Activated CD4-positive, alpha-beta T cell treated with anti-CD3 and anti-CD28 coated beads for 1 hour (primary cell): Measurements from ENCODE around the gene FLT4.

Source experiments
- DNase-seq: peaks from one replicate; pipeline ENCODE4 v3.0.0-alpha.2; 2020

FLT4 gene

GRCh38 chr5:180625125-180625790 is 24.1 kb downstream of the FLT4 start:
- DNase-seq: no peak

- no peak for DNase-seq
Measured at GRCh38 chr5:180624587-180624986, 24.8 kb downstream of the FLT4 start.

GRCh38 chr5:180623844-180624243 is 25.6 kb downstream of the FLT4 start:
- no peak for DNase-seq

- no peak for DNase-seq
Measured at GRCh38 chr5:180623411-180623834, 26.0 kb downstream of the FLT4 start.

- no peak for DNase-seq
Measured at GRCh38 chr5:180622910-180623309, 26.5 kb downstream of the FLT4 start.

GRCh38 chr5:180621311-180621710 is 28.1 kb downstream of the FLT4 start:
- DNase-seq: no peak

- no peak for DNase-seq
Measured at GRCh38 chr5:180620014-180620413, 29.4 kb downstream of the FLT4 start.

GRCh38 chr5:180619563-180619915 is 29.9 kb downstream of the FLT4 start:
- DNase-seq: no peak

- DNase-seq: no peak
Measured at GRCh38 chr5:180618829-180619562, 30.4 kb downstream of the FLT4 start.

- no peak for DNase-seq
Measured at GRCh38 chr5:180618487-180618828, 30.9 kb downstream of the FLT4 start.

- no peak for DNase-seq
Measured at GRCh38 chr5:180613814-180614188, 35.6 kb downstream of the FLT4 start.

GRCh38 chr5:180613188-180613813 is 36.1 kb downstream of the FLT4 start:
- DNase-seq: no peak

- no peak for DNase-seq
Measured at GRCh38 chr5:180612683-180613082, 36.7 kb downstream of the FLT4 start.

GRCh38 chr5:180611140-180611850 is 38.1 kb downstream of the FLT4 start:
- no peak for DNase-seq

- DNase-seq: no peak
Measured at GRCh38 chr5:180609817-180610550, 39.4 kb downstream of the FLT4 start.

- no peak for DNase-seq
Measured at GRCh38 chr5:180609386-180609785, 40.0 kb downstream of the FLT4 start.

- DNase-seq: no peak
Measured at GRCh38 chr5:180608572-180609310, 40.7 kb downstream of the FLT4 start.

GRCh38 chr5:180607861-180608571 is 41.4 kb downstream of the FLT4 start:
- DNase-seq: no peak

- DNase-seq: no peak
Measured at GRCh38 chr5:180606215-180606785, 43.1 kb downstream of the FLT4 start.

GRCh38 chr5:180605554-180606214 is 43.7 kb downstream of the FLT4 start:
- peak; percentile 41 for DNase-seq

GRCh38 chr5:180604271-180604670 is 45.1 kb downstream of the FLT4 start:
- DNase-seq: no peak
